Naive thymus-derived CD8-positive, alpha-beta T cell (primary cell): ENCODE data around the gene TRIM14. TPM values are rescaled to one million over a fixed set of nuclear protein-coding genes. Genes with fewer than 3 reads are reported as not detected.
"Not testable (repeated sequence)": the region's sequence is repeated elsewhere in the genome, so short reads cannot be mapped to it uniquely, and the experiment has no call there.

Source experiments
- ATAC-seq, 2 donors: fragments of 150-1000 bp; cut with Tn5 transposase in 1 of 2; sonication (Bioruptor Pico), chemical (Tn5 transposase) in 1 of 2; 1 replicate in 1 of 2; 2 replicates in 1 of 2; pipeline ENCODE4 v1.10.0; 2021; ENCODE audit warnings: mild to moderate bottlenecking in 2 of 2, moderate library complexity in 2 of 2
- POLR2A ChIA-PET: fragments of 350-600 bp; sonication (Branson Sonifier 250); formaldehyde crosslinking; loops from one replicate; lab custom pipeline; 2021; ENCODE audit warnings: antibody characterized with exemption; lab: Charles Lee
- DNase-seq, 10 donors: peaks; one replicate each; pipeline versions ENCODE4 v3.0.0 to v3.0.0-alpha.2; 2020 to 2022
- H3K27ac Mint-ChIP-seq, 10 donors: one replicate each; pipeline ENCODE4 v1.8.0; 2020 to 2022; ENCODE audit warnings: mild to moderate bottlenecking in 10 of 10, mixed read lengths in 10 of 10, moderate library complexity in 4 of 10, inconsistent platforms in 1 of 10
- H3K27me3 Mint-ChIP-seq, 5 donors: one replicate each; pipeline ENCODE4 v1.8.0; 2021 to 2022; ENCODE audit warnings: mixed read lengths in 5 of 5
- H3K36me3 Mint-ChIP-seq, 3 donors: one replicate each; pipeline ENCODE4 v1.8.0; 2020 to 2022; ENCODE audit warnings: mixed read lengths in 3 of 3, mild to moderate bottlenecking in 2 of 3, inconsistent platforms in 1 of 3
- H3K4me1 Mint-ChIP-seq, 4 donors: one replicate each; pipeline ENCODE4 v1.8.0; 2021 to 2022; ENCODE audit warnings: mixed read lengths in 4 of 4
- H3K4me3 Mint-ChIP-seq, 10 donors: one replicate each; pipeline ENCODE4 v1.8.0; 2020 to 2022; ENCODE audit warnings: mild to moderate bottlenecking in 10 of 10, mixed read lengths in 10 of 10, moderate library complexity in 6 of 10, inconsistent platforms in 1 of 10
- H3K9me3 Mint-ChIP-seq, 9 donors: one replicate each; pipeline ENCODE4 v1.8.0; 2020 to 2022; ENCODE audit warnings: mixed read lengths in 9 of 9, mild to moderate bottlenecking in 3 of 9, inconsistent platforms in 1 of 9, moderate library complexity in 1 of 9
- polyA plus RNA-seq, 3 donors: library from polyadenylated mRNA; unstranded; fragments of 300-500 nt; fragmentation: Illumina TruSeq; gene quantifications; one replicate each; pipeline ENCODE4 v1.2.3, GENCODE V29; 2021
- total RNA-seq, 8 experiments: library from RNA in 2 of 8; stranded (reverse) in 2 of 8; gene quantifications; one replicate each; pipeline ENCODE4 v1.2.3 and lab custom pipeline; 2021 to 2026

TRIM14 gene
- total and polyA plus RNA-seq, 5 experiments from 2014 or later: 48.7 to 84.0 (median 76.9) TPM

GRCh38 chr9:98078895-98079294, 40.1 kb downstream of the TRIM14 start:
- no peaks in the 10 kb centered on the region for H3K9me3 Mint-ChIP-seq
- ATAC-seq: no peak
- no peak for DNase-seq
- peaks cover 0 to 56% (median 11%) of the 10 kb centered on the region in 3 donors for H3K36me3 Mint-ChIP-seq
- H3K27ac Mint-ChIP-seq: peak overlapping the region in 9 of 10 donors; percentile 56 to 89 (median 76)
- POLR2A ChIA-PET: interaction anchor here (1.0 to 2.4 kb wide), 2 partner anchors 23 to 39 kb away, joined by 3 to 11 read pairs; partner anchors contain the start of gene TRIM14
- no peaks in the 10 kb centered on the region for H3K27me3 Mint-ChIP-seq
- H3K4me1 Mint-ChIP-seq: peaks cover 13 to 75% (median 58%) of the 10 kb centered on the region in 4 donors
- no peak overlapping the region for H3K4me3 Mint-ChIP-seq

- POLR2A ChIA-PET: interaction anchor here (0.6 to 2.9 kb wide), 8 partner anchors 30 to 194 kb away, joined by 3 to 18 read pairs (median 4); partner anchors contain the start of genes CORO2A and TRIM14
- peak overlapping the region; percentile 93 to 98 (median 96) for H3K27ac Mint-ChIP-seq
- ATAC-seq, H3K9me3 Mint-ChIP-seq, DNase-seq, H3K27me3 Mint-ChIP-seq: not testable (repeated sequence)
- H3K36me3 Mint-ChIP-seq: peaks cover 0 to 34% (median 9%) of the 10 kb centered on the region in 3 donors
- H3K4me3 Mint-ChIP-seq: peak overlapping the region in 1 of 10 donors; percentile 14
- peaks cover 7 to 52% (median 42%) of the 10 kb centered on the region in 4 donors for H3K4me1 Mint-ChIP-seq
Measured at GRCh38 chr9:98076514-98076890, 42.5 kb downstream of the TRIM14 start.

GRCh38 chr9:98075332-98075805, 43.7 kb downstream of the TRIM14 start:
- peak overlapping the region; percentile 19 to 75 (median 65) for H3K4me3 Mint-ChIP-seq
- peak overlapping the region; percentile 93 to 98 (median 96) for H3K27ac Mint-ChIP-seq
- no peaks in the 10 kb centered on the region for H3K27me3 Mint-ChIP-seq
- peaks cover 0 to 27% (median 9%) of the 10 kb centered on the region in 3 donors for H3K36me3 Mint-ChIP-seq
- peaks cover 5 to 45% (median 36%) of the 10 kb centered on the region in 4 donors for H3K4me1 Mint-ChIP-seq
- ATAC-seq (peak; percentile 53 to 56), DNase-seq (peak in 1 of 10 donors; percentile 11)
- POLR2A ChIA-PET: interaction anchor here (1.0 to 3.2 kb wide), 6 partner anchors 27 to 181 kb away, joined by 3 to 22 read pairs (median 8); partner anchors contain the start of genes CORO2A, TBC1D2, TRIM14 and TRMO
- no peaks in the 10 kb centered on the region for H3K9me3 Mint-ChIP-seq

- H3K9me3 Mint-ChIP-seq: no peaks in the 10 kb centered on the region
- no peak for ATAC-seq
- peak; percentile 46 to 80 (median 69) for DNase-seq
- peak overlapping the region; percentile 93 to 98 (median 96) for H3K27ac Mint-ChIP-seq
- peak overlapping the region in 9 of 10 donors; percentile 52 to 84 (median 66) for H3K4me3 Mint-ChIP-seq
- POLR2A ChIA-PET: interaction anchor here (0.6 to 3.2 kb wide), 9 partner anchors 28 to 189 kb away, joined by 3 to 22 read pairs (median 6); partner anchors contain the start of genes CORO2A, TBC1D2, TRIM14 and TRMO
- H3K36me3 Mint-ChIP-seq: peaks cover 0 to 20% (median 9%) of the 10 kb centered on the region in 3 donors
- H3K4me1 Mint-ChIP-seq: peaks cover 5 to 48% (median 37%) of the 10 kb centered on the region in 4 donors
- no peaks in the 10 kb centered on the region for H3K27me3 Mint-ChIP-seq
Measured at GRCh38 chr9:98074115-98074990, 44.7 kb downstream of the TRIM14 start.

- ATAC-seq (no peak), DNase-seq (no peak)
- H3K4me3 Mint-ChIP-seq: no peak overlapping the region
- POLR2A ChIA-PET: interaction anchor here (0.8 to 1.2 kb wide), 2 partner anchors 30 to 185 kb away, joined by 3 to 6 read pairs; no protein-coding TSS in a partner anchor
- peaks cover 0 to 11% (median 0%) of the 10 kb centered on the region in 3 donors for H3K36me3 Mint-ChIP-seq
- H3K4me1 Mint-ChIP-seq: peaks cover 0 to 34% (median 30%) of the 10 kb centered on the region in 4 donors
- no peak overlapping the region for H3K27ac Mint-ChIP-seq
- no peaks in the 10 kb centered on the region for H3K9me3 Mint-ChIP-seq
- no peaks in the 10 kb centered on the region for H3K27me3 Mint-ChIP-seq
Measured at GRCh38 chr9:98071737-98072136, 47.3 kb downstream of the TRIM14 start.

GRCh38 chr9:98070704-98071103, 48.3 kb downstream of the TRIM14 start:
- Mint-ChIP-seq H3K4me1 (peaks cover 2 to 24% (median 20%) of the 10 kb centered on the region in 4 donors), H3K36me3 (peaks cover 0 to 18% (median 4%) of the 10 kb centered on the region in 3 donors), H3K27me3 (no peaks in the 10 kb centered on the region), H3K4me3 (no peak overlapping the region), H3K27ac (no peak overlapping the region), H3K9me3 (no peaks in the 10 kb centered on the region)
- DNase-seq: no peak
- ATAC-seq: no peak
- POLR2A ChIA-PET: interaction anchor here (0.7 kb wide), 1 partner anchor 150 kb away, joined by 3 read pairs; no protein-coding TSS in a partner anchor

- H3K9me3 Mint-ChIP-seq: no peaks in the 10 kb centered on the region
- no peaks in the 10 kb centered on the region for H3K27me3 Mint-ChIP-seq
- POLR2A ChIA-PET: interaction anchor here (1.2 kb wide), 1 partner anchor 186 kb away, joined by 3 read pairs; the partner anchor contains the start of gene TBC1D2
- peaks cover 0 to 28% (median 5%) of the 10 kb centered on the region in 3 donors for H3K36me3 Mint-ChIP-seq
- ATAC-seq: no peak
- DNase-seq: no peak
- H3K4me3 Mint-ChIP-seq: no peak overlapping the region
- peak overlapping the region in 2 of 10 donors; percentile 26 to 41 for H3K27ac Mint-ChIP-seq
- H3K4me1 Mint-ChIP-seq: peaks cover 2 to 12% (median 9%) of the 10 kb centered on the region in 4 donors
Measured at GRCh38 chr9:98069551-98069950, 49.5 kb downstream of the TRIM14 start.

- H3K4me1 Mint-ChIP-seq: peaks cover 0 to 6% (median 4%) of the 10 kb centered on the region in 4 donors
- H3K9me3 Mint-ChIP-seq: no peaks in the 10 kb centered on the region
- no peak overlapping the region for H3K4me3 Mint-ChIP-seq
- H3K27ac Mint-ChIP-seq: peak overlapping the region in 1 of 10 donors; percentile 31
- no peak for DNase-seq
- H3K27me3 Mint-ChIP-seq: no peaks in the 10 kb centered on the region
- H3K36me3 Mint-ChIP-seq: peaks cover 0 to 50% (median 5%) of the 10 kb centered on the region in 3 donors
- POLR2A ChIA-PET: interaction anchor here (0.7 kb wide), 1 partner anchor 189 kb away, joined by 3 read pairs; no protein-coding TSS in a partner anchor
- ATAC-seq: no peak
Measured at GRCh38 chr9:98067184-98067583, 51.8 kb downstream of the TRIM14 start.

GRCh38 chr9:98066235-98066634, 52.8 kb downstream of the TRIM14 start:
- no peak for ATAC-seq
- peaks cover 0 to 6% (median 4%) of the 10 kb centered on the region in 4 donors for H3K4me1 Mint-ChIP-seq
- no peaks in the 10 kb centered on the region for H3K9me3 Mint-ChIP-seq
- H3K27me3 Mint-ChIP-seq: no peaks in the 10 kb centered on the region
- no peak overlapping the region for H3K4me3 Mint-ChIP-seq
- H3K36me3 Mint-ChIP-seq: peaks cover 0 to 56% (median 5%) of the 10 kb centered on the region in 3 donors
- POLR2A ChIA-PET: interaction anchor here (0.7 kb wide), 1 partner anchor 190 kb away, joined by 3 read pairs; no protein-coding TSS in a partner anchor
- no peak for DNase-seq
- H3K27ac Mint-ChIP-seq: no peak overlapping the region

GRCh38 chr9:98064623-98065392, 54.2 kb downstream of the TRIM14 start:
- Mint-ChIP-seq H3K27ac (no peak overlapping the region), H3K27me3 (no peaks in the 10 kb centered on the region), H3K9me3 (no peaks in the 10 kb centered on the region), H3K4me3 (no peak overlapping the region), H3K4me1 (peaks cover under 1 to 11% (median 5%) of the 10 kb centered on the region in 4 donors), H3K36me3 (peaks cover 0 to 63% (median 8%) of the 10 kb centered on the region in 3 donors)
- ATAC-seq: no peak
- POLR2A ChIA-PET: interaction anchor here (0.7 kb wide), 1 partner anchor 61 kb away, joined by 5 read pairs; no protein-coding TSS in a partner anchor
- no peak for DNase-seq

GRCh38 chr9:98062161-98062560, 56.9 kb downstream of the TRIM14 start:
- Mint-ChIP-seq H3K4me3 (no peak overlapping the region), H3K36me3 (peaks cover 0 to 58% (median 8%) of the 10 kb centered on the region in 3 donors), H3K27ac (peak overlapping the region in 3 of 10 donors; percentile 11 to 32 (median 28)), H3K4me1 (peaks cover 4 to 26% (median 15%) of the 10 kb centered on the region in 4 donors), H3K9me3 (no peaks in the 10 kb centered on the region), H3K27me3 (no peaks in the 10 kb centered on the region)
- DNase-seq (no peak), ATAC-seq (no peak)
- POLR2A ChIA-PET: interaction anchor here (0.7 kb wide), 2 partner anchors 139 to 243 kb away, joined by 3 read pairs; no protein-coding TSS in a partner anchor
